Right lobe of liver (tissue), 6 donors: ENCODE results near the gene KCNQ5. TPM values are rescaled to one million over a fixed set of nuclear protein-coding genes. Genes with fewer than 3 reads are reported as not detected.

ENCODE experiments used
- ATAC-seq, 4 donors: fragments of 200-7000 bp; cut with Tn5 transposase; one replicate each; pipeline ENCODE4 v1.9.1; 2020; ENCODE audit warnings: mild to moderate bottlenecking in 4 of 4, moderate library complexity in 4 of 4
- DNase-seq, 3 donors: peaks; one replicate each; pipeline ENCODE4 v3.0.0-alpha.2; 2020
- H3K27ac ChIP-seq, 3 donors: fragments of 200-600 bp; one replicate each; pipeline ENCODE4 v1.8.0; 2022
- H3K27me3 ChIP-seq, 2 donors: fragments of 200-600 bp; one replicate each; pipeline ENCODE4 v1.8.0; 2022
- H3K36me3 ChIP-seq, 4 donors: fragments of 200-600 bp; sonication (generic) in 1 of 4; one replicate each; pipeline versions ENCODE4 v1.5.1 to v1.8.0; 2017 to 2022; ENCODE audit warnings: control low read depth in 1 of 4
- H3K4me1 ChIP-seq, 4 donors: fragments of 200-600 bp; sonication (generic) in 1 of 4; one replicate each; pipeline versions ENCODE4 v1.5.1 to v1.8.0; 2017 to 2022; ENCODE audit warnings: control low read depth in 1 of 4
- H3K4me3 ChIP-seq, 3 donors: fragments of 200-600 bp; one replicate each; pipeline ENCODE4 v1.8.0; 2022
- H3K9me3 ChIP-seq, 4 donors: fragments of 200-600 bp; sonication (generic) in 1 of 4; one replicate each; pipeline versions ENCODE4 v1.5.1 to v1.8.0; 2017 to 2022; ENCODE audit warnings: control low read depth in 1 of 4
- POLR2A ChIP-seq: fragments of 450-650 bp; IDR thresholded peaks from one replicate; pipeline ENCODE4 v1.6.1; 2017; ENCODE audit warnings: antibody characterized with exemption, mild to moderate bottlenecking
- WGBS: methylation state at CpG from one replicate; pipeline ENCODE4 v1.1.6; 2018; ENCODE audit warnings: low coverage, low lambda C conversion rate; ENCODE audit not compliant: insufficient coverage; ENCODE audit errors: missing lambda C conversion rate; 5-methylcytosine and 5-hydroxymethylcytosine counted together
- intact Hi-C, 2 donors: fragments of 100-400 bp; cut with DNase I; formaldehyde crosslinking; loops; one replicate each; pipeline versions ENCODE4 v1.11.2 to v1.14.1; 2022
- total RNA-seq, 6 experiments: library from RNA; depleted of rRNA in 2 of 6; stranded (reverse); fragments of >200 nt in 2 of 6; fragmentation: NEBNext Ultra II Directional in 3 of 6; extraction: Animal tissue kit (Norgen Biotek cat#: 25700) in 3 of 6; gene quantifications; one replicate each; pipeline versions ENCODE4 v1.1.0 to v1.2.4, GENCODE V29; 2016 to 2023
- TF ChIP-seq, protein P1 (sequence below), 4 donors: fragments of 200-600 bp in 3 of 4; fragments of 450-650 bp in 1 of 4; IDR thresholded peaks; one replicate each; pipeline versions ENCODE4 v1.5.1 to v1.8.0; 2016 to 2022; ENCODE audit warnings: antibody characterized with exemption in 4 of 4, mild to moderate bottlenecking in 2 of 4
- donor health status: DM: no; HTN: yes; CAD: no.
- donor health status: DM: no; HTN: no; CAD: no.
- donor health status: DM: no; HTN: no; CAD: no.
- donor health status: DM: no; HTN: yes; CAD: no.
- donor health status: DM: no; HTN: yes; CAD: no.

The KCNQ5 gene
- total RNA-seq, 6 experiments from 2014 or later: 0.04 to 0.11 TPM; not detected in 4

DNA sequence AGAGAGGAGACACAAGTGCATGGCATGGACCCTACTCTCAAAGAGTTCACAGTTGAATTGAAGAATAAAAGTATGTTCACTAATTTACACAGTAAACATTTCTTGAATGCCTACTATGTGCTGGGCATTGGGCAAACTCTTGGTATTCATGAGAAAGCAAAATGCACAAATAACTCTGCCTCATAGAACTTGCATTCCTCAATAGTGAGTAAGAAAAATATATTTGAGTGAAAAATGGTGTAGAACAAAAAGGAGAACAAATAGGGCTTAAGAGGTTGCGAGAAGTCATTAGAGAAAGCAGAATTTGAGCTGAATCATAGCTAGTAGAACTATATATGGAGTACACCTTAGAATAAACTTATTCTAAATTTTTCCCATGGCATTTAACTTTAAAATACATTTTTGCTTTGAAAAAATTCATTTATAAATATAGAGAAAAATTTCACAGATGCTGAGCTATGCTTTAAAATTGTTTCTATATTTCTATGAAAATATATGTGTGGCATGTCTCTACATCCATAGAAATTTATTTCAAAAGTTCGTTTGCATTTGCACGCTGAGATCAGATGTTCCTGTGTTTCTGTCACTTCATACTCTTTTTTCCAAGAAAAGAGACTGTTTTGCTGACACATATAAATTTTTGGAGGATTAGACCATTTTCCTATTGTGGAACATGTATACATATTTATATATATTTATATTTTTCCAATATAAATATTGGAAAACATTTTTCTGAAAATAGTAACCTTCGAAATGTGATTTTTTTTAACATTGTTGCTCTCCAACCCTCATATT, 236.1 kb downstream of the KCNQ5 start:
- Histone ChIP-seq H3K36me3 (no peaks in the 10 kb centered on the region), H3K4me3 (no peak overlapping the region), H3K9me3 (no peaks in the 10 kb centered on the region), H3K27me3 (no peaks in the 10 kb centered on the region), H3K4me1 (peaks cover 0 to 5% (median 0%) of the 10 kb centered on the region in 4 donors), H3K27ac (no peak overlapping the region)
- intact Hi-C loops: no loop called here
- ATAC-seq: no peak
- WGBS: 61% methylated on average over 4 of the region's 4 CpGs
- TF ChIP-seq POLR2A: no peak
- TF ChIP-seq, protein P1, sequence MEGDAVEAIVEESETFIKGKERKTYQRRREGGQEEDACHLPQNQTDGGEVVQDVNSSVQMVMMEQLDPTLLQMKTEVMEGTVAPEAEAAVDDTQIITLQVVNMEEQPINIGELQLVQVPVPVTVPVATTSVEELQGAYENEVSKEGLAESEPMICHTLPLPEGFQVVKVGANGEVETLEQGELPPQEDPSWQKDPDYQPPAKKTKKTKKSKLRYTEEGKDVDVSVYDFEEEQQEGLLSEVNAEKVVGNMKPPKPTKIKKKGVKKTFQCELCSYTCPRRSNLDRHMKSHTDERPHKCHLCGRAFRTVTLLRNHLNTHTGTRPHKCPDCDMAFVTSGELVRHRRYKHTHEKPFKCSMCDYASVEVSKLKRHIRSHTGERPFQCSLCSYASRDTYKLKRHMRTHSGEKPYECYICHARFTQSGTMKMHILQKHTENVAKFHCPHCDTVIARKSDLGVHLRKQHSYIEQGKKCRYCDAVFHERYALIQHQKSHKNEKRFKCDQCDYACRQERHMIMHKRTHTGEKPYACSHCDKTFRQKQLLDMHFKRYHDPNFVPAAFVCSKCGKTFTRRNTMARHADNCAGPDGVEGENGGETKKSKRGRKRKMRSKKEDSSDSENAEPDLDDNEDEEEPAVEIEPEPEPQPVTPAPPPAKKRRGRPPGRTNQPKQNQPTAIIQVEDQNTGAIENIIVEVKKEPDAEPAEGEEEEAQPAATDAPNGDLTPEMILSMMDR (IDR thresholded peaks at IDR 0.05): no peak
- no peak for DNase-seq

DNA sequence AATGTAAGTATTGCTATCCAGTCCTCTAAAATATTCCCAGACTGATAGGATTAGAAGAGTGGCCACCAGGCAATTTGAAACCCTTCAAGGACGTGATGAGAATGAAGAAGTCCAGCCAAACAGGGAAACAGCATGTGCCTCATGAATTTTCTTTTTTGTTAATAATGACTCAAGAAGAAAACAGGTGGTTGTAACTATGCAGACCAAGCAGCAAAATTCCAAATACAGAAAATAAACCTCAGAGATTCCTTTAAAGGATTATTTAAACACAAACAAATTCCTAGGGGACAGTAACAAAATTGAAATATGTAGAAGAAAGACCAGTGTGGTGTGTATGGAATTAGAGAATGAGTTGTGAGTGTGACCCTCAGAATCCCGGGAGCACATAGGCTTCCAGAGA, 239.2 kb downstream of the KCNQ5 start:
- DNase-seq (no peak), ATAC-seq (no peak)
- TF ChIP-seq, protein P1 (IDR thresholded peaks at IDR 0.05): no peak
- TF ChIP-seq POLR2A: no peak
- Histone ChIP-seq H3K36me3 (no peaks in the 10 kb centered on the region), H3K27me3 (no peaks in the 10 kb centered on the region), H3K4me1 (peaks cover 0 to 17% (median 0%) of the 10 kb centered on the region in 4 donors), H3K4me3 (no peak overlapping the region), H3K9me3 (no peaks in the 10 kb centered on the region), H3K27ac (no peak overlapping the region)
- intact Hi-C loops: no loop called here
- WGBS: 60% methylated on average over 2 of the region's 2 CpGs

DNA sequence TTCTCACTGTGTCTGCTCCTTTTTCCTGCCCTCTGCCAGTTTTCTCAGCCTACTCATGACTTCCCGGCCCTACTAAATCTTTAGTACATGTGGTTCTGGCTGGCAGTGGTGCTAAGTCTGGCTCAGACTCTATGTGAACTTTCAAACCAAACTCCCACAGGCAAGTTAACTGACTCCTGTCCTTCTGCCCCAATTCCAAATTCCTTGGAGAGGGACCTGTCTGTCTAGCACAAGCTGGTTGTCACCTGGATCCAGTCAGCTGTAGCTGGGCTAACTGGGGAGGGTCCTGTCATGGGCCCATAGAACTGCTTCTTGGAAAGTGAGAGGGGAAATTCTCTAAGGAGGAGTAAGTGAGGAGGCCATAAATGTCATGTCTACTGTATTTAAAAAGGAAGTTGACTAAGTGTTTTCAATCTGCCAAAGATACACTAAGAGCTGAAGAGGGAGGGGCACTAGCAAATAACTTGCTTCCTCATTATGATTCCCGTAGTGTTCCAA, 240.1 kb downstream of the KCNQ5 start:
- Histone ChIP-seq H3K4me1 (peaks cover 0 to 17% (median 0%) of the 10 kb centered on the region in 4 donors), H3K36me3 (no peaks in the 10 kb centered on the region), H3K27ac (no peak overlapping the region), H3K27me3 (no peaks in the 10 kb centered on the region), H3K4me3 (no peak overlapping the region), H3K9me3 (no peaks in the 10 kb centered on the region)
- TF ChIP-seq, protein P1 (IDR thresholded peaks at IDR 0.05): no peak
- no peak for TF ChIP-seq POLR2A
- intact Hi-C loops: no loop called here
- peak in 1 of 3 donors; percentile 75 for DNase-seq
- WGBS: 29% methylated on average over 2 of the region's 2 CpGs
- peak; percentile 36 to 63 (median 49) for ATAC-seq

DNA sequence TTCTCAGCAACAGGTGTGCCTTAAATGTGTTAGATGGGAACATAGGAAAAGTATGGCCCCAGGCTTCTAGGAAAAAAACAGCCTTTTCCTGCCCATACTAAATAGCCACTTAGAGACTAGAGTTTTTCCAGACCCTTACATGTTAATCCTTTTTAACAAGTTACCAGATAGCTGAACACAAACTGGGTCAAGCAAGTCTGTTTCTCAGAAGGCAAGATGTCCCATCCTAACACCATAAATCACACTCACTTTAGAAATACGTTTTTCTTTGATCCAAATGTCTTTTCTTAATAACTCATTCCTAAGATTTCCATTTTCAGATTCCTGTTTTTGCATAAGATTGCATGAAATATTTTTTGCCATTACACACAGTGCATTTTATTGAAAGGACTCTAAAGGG, 241.3 kb downstream of the KCNQ5 start:
- no peak for DNase-seq
- H3K27me3 ChIP-seq: no peaks in the 10 kb centered on the region
- WGBS: 24% methylated on average over 1 of the region's 1 CpG

DNA sequence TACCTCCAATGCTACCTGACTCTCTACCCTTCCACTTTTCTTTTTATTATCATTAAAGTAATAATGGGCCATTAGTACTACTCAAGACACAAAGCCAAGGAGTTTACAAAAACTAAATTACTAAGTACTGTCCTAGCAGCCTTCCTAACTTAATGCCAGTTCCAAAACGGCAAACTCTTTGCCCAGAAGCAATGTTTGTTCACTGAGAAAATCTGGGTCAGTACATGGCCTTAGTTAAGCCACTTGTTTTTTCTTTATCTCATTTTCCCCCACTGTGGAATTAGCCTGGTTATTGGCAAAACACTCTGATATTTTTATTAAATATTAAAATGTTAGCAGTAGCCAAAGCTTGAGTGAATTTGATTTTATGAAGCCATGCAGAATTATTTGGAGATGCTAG, 242.4 kb downstream of the KCNQ5 start:
- Histone ChIP-seq H3K4me1 (peaks cover 0 to 17% (median 0%) of the 10 kb centered on the region in 4 donors), H3K36me3 (no peaks in the 10 kb centered on the region), H3K27me3 (no peaks in the 10 kb centered on the region), H3K9me3 (no peaks in the 10 kb centered on the region), H3K27ac (no peak overlapping the region), H3K4me3 (no peak overlapping the region)
- no peak for DNase-seq
- WGBS: 33% methylated on average over 1 of the region's 1 CpG
- peak; percentile 50 to 76 (median 57) for ATAC-seq
- TF ChIP-seq, protein P1 (IDR thresholded peaks at IDR 0.05): no peak
- TF ChIP-seq POLR2A: no peak
- intact Hi-C loops: no loop called here

More for the DNA sequence above, 241.3 kb downstream of the KCNQ5 start:
- Histone ChIP-seq H3K4me3 (no peak overlapping the region), H3K27ac (no peak overlapping the region), H3K36me3 (no peaks in the 10 kb centered on the region), H3K9me3 (no peaks in the 10 kb centered on the region), H3K4me1 (peaks cover 0 to 17% (median 0%) of the 10 kb centered on the region in 4 donors)
- intact Hi-C loops: no loop called here
- no peak for TF ChIP-seq POLR2A
- ATAC-seq: no peak
